Glomerular visceral epithelial cell (primary cell): ENCODE data around the gene CWC15.
"Not testable (repeated sequence)": the region's sequence is repeated elsewhere in the genome, so short reads cannot be mapped to it uniquely, and the experiment has no call there.

Experiments
- DNase-seq: peaks from one replicate; pipeline ENCODE4 v3.0.0-alpha.2; 2016; ENCODE audit errors: extremely low spot score

Gene CWC15

GRCh38 chr11:94913718-94914394 lies 59.5 kb downstream of the CWC15 start:
- DNase-seq = not testable (repeated sequence)

- no peak for DNase-seq
Measured at GRCh38 chr11:94912806-94913205, 60.5 kb downstream of the CWC15 start.
